GM21360 (cell line): ENCODE measurements around the gene MCL1.
"Not testable (repeated sequence)": the region's sequence is repeated elsewhere in the genome, so short reads cannot be mapped to it uniquely, and the experiment has no call there.

Experiments
- ATAC-seq: cut with Tn5 transposase; IDR thresholded peaks from one replicate; pipeline ENCODE4 v1.9.1; 2021; ENCODE audit warnings: mild to moderate bottlenecking, moderate library complexity; ENCODE audit not compliant: unreplicated experiment

MCL1 gene

DNA sequence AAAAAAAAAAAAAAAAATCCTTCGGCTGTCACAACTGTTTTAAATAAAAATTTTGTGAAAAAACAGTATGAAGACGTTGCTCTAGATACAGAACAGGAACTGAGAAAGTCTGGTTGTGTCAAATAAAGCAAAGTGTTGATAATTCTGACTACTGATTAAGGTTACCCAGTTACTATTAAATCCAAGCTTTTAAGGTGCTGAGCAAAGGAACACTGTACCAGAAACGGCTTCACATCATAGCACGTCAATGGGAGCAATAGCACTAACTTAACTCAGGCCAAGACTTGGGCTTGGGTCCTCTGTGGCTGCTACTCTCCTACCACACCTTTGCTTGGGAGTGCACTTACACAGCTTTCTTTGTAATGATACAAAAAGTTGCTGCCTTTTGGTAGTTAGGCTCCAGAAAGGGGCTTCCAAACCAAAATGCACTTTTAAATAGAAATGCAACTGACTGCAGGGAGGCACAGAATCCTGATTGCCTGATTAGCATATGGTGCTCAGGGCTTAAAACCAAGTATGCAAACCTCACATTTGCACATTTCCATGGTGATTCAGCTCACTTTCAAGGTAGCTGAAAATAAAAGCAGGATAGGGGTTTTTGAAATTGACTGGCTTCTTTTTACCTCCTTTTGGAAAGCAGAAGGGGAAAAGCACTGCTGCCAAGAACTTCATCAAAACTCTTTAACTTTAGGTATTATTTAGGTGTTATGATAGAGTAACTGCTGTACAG lies 6.3 kb downstream of the MCL1 start:
- ATAC-seq: no peak

- ATAC-seq: no peak
Observed at GRCh38 chr1:150568594-150568966, 10.8 kb downstream of the MCL1 start.

- no peak for ATAC-seq
Observed at GRCh38 chr1:150567717-150568593, 11.5 kb downstream of the MCL1 start.

DNA sequence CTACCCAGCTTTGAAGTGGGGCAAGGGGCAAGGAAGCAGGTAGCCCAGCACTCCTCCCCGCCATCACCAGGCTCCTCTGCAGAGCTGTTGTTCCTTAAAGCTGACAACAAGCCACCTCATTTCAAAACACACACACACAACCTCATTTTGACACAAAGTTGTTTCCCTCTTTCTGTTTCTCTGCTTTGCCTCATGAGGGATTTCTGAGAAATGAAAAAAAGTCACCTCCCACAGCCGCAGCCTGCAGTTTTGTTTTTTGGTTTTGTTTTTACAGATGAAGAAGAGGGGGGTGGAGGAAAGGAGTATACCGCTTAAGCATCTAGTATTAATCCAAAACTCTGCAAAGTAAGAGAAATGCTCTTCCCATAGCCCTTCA lies 12.1 kb downstream of the MCL1 start:
- no peak for ATAC-seq

GRCh38 chr1:150566589-150567340 lies 12.6 kb downstream of the MCL1 start:
- ATAC-seq: no peak

GRCh38 chr1:150565240-150565991 lies 14.0 kb downstream of the MCL1 start:
- not testable (repeated sequence) for ATAC-seq

DNA sequence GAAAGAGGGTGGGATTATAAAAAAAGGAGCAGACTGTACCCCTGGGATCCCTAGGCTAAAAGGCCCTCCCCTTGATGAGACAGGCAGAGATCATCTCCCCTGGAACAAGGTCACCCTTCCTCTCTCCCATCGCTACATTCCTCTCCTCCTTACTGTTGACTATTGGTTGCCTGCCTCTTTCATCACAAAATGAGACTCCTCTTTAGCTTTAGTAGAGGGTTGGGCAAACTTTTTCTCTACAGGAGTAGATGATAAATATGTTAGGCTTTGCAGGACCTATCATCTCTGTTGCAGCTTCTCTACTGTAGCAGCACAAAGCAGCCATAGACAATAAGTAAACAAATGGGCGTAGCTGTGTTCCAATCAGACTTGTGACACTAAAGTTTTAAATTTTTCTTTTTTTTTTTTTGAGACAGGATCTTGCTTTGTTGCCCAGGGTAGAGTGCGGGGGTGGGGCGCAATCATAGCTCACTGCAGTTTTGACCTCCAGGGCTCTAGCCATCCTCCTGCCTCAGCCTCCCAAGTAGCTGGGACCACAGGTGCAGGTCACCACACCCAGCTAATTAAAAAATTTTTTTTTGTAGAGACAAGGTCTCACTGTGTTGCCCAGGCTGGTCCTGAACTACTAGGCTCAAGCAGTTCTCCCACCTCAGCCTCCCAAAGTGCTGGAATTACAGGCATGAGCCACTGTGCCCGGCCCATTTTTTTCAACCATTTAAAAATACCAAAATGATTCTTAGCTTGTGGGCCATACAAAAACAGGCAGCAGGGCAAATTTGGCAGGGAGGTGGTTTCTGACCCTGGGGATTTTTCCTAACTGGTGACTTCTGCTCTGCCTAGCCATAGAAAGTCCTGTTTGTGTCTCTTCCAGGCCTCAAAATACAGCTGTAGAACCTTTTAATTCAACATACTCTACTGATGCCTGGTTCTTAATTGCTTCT lies 15.1 kb downstream of the MCL1 start:
- no peak for ATAC-seq

DNA sequence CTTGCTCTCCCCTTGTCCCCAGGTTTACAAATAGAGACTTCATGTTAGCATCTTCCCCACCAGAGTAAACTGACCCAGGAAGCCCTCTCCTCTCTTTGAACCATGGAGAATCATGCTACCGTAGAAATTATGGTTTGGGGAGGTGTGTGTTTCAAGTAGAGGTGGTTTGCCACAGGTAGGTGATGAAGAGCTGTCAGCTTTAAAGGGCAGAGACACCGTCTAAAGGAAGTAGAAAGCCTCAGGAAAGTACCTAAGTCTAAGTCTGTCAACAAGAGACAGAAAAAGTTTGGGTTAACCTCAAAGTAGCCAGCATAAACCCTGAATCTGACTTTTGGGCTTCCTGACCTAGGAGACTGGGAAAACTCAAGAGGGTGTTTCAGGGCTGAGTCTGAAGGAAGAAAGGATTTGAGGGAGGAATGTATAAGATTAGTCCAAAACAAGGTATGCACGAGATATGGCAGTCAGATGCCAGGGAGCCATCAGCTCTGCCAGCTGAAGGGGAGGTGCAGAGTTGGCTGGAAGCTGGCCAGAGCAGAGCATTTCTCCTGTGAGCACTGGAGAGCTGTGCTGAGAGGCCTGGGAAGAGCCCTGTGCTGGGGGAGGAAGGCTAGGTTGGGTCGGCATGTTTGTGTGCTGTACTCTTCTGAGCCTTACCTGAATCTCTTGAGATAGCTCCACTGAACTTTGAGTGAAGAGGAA lies 15.9 kb downstream of the MCL1 start:
- ATAC-seq: no peak

GRCh38 chr1:150562446-150563339 lies 16.7 kb downstream of the MCL1 start:
- ATAC-seq: peak; percentile 30

- no peak for ATAC-seq
Observed at GRCh38 chr1:150561974-150562445, 17.4 kb downstream of the MCL1 start.

DNA sequence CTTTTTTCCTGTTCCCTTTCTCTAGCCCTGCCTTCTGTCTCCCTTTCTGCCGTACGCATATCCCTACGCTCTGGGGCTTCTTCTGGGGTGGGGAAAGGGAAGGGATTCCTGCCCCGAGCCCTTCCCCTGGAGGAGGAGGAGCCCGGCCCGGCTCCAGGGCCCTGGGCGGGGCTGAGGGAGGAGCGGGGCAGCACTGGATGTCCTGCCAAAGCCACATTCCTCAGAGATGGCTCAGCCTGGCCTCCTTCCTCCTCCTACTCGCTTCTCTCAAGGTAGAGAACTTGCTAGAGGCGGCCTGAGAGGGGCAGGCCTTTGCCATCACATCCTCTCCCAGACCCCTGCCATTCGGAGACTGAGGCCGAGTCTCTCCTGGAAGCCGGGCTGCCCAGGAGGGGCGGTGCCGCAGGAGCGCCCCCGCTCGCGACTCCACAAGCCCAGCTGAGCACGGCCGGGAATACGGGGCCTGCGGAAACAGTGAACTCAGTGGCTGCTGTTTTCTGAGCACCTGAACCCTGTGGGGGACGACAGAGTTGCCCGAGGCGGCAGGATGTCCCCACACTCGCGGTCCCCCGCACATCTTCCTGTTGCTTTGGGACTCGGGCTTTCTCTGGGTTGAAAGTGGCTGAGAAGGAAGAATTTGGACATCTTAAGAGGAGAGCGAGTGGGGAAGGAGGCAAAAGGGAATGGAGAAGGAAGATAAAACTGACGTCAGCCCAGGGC lies 18.0 kb downstream of the MCL1 start:
- ATAC-seq: no peak

DNA sequence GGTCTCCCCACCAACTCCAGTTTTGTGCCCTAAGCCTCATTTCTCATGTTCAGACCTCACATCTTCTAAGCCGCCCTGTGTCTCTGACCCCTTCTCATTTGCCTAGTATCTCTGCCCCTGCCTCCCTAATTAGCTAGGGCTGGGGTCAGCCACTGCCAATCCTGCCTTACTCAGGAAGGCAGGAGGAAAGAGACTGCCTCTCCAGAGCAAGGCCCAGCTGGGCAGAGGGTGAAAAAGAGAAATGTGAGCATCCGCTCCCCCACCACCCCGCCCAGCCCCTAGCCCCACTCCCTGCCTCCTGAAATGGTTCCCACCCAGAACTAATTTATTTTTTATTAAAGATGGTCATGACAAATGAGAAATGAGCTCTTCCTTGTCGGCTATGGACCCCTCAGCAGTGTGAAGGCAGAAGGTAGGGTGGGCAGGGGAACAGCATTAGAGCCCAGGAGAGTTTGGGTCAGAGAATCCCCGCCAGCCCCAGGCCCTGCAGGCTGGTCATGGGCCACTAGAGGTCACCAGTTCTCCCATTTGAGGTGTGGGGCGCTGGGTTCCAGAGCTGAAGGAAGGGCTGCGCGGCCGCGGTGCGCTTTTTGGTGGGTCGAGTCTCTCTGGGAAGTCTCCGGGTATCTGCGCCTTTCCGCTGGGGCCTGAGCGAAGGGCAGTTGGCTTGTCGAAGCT lies 18.7 kb downstream of the MCL1 start:
- no peak for ATAC-seq

- no peak for ATAC-seq
Observed at GRCh38 chr1:150560011-150560438, 19.4 kb downstream of the MCL1 start.

DNA sequence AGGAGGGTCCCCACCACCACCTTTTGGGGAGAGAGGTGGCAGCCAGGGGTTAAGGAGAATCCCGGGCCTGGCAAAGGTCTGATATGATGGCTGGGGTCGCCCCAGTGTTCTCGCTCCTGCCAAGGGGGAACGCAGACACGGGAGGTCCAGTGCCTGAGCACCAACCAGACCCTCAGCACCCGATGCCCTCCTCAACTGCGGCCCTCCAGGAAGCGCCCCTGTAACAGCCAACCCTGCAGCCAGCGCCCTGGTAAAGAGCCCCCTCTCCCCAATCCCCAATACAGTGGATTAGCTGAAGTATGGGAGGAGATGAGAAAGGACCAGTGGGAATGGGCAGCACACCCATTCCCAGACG lies 19.8 kb downstream of the MCL1 start:
- no peak for ATAC-seq

GRCh38 chr1:150558761-150559655 lies 20.4 kb downstream of the MCL1 start:
- ATAC-seq: no peak

DNA sequence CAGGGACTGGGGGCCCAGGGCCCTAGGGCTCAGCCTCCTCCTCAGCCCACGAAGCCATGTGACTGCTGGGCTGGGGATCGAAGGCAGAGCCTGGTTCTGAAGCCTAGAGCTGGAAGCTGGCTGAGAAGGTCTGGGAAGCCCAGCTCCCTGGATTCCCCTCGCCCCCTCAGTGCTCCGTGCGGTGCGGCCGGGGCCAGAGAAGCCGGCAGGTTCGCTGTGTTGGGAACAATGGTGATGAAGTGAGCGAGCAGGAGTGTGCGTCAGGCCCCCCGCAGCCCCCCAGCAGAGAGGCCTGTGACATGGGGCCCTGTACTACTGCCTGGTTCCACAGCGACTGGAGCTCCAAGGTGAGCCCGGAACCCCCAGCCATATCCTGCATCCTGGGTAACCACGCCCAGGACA lies 21.1 kb downstream of the MCL1 start:
- ATAC-seq: no peak
